Breast epithelium (tissue), 3 donors: ENCODE results near the gene YTHDF1.

ENCODE experiments used
- CTCF ChIP-seq, 3 donors: fragments of 450-650 bp; IDR thresholded peaks; one replicate each; pipeline ENCODE4 v1.5.1; 2016 to 2017; ENCODE audit warnings: antibody characterized with exemption in 3 of 3, mild to moderate bottlenecking in 3 of 3, moderate library complexity in 3 of 3
- POLR2A ChIP-seq: fragments of 450-650 bp; IDR thresholded peaks from one replicate; pipeline ENCODE4 v1.6.1; 2016; ENCODE audit warnings: antibody characterized with exemption, mild to moderate bottlenecking, moderate library complexity

GRCh38 chr20:63163596-63164483 lies 52.1 kb downstream of the YTHDF1 start:
- TF ChIP-seq CTCF (IDR thresholded peaks at IDR 0.05): no peak
- no peak for TF ChIP-seq POLR2A
